GM21529 (cell line): ENCODE data around the gene RRP8.

ENCODE experiments used
- ATAC-seq: cut with Tn5 transposase; IDR thresholded peaks from one replicate; pipeline ENCODE4 v1.9.1; 2021; ENCODE audit not compliant: unreplicated experiment

Gene RRP8

DNA sequence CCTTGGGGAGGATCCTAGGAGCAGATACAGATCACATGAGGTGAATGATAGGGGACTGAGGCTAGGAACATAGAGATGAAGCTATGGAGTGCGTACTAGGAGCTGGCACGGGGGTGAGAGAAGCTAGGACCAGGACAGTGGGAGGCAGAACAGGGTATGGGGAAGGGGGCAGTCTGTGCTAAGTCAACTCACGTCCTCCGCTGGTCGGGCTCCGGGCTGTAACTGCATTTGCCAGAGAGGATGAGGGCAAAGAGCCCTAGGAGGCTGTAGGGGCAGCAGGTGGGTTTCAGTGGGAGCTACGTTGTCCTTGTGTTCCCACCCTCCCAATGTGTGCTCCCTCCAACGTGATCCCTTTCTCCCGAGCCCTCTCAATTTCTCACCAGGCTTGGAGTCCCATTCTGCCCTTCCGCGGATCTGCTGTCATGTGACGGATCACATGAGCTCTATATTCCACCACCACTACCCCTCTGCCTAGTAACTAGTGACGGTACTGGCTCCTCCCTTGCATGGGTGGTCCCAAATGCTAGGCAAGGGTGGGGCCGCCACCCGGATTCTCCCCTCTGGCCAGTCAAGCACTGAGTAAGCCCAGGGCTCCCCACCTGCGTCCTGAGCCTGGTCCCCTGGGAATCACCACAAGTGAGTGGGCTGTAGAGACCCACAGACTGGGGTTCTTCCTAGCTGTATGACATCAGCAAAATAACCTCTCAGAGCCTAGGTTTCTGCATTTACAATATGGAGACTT, 15.8 kb upstream of the RRP8 start, which contains the start of gene TPP1:
TSS of gene TPP1 (minus strand) at position 419 of the 742 bp plus-strand sequence. CDS start at position 397, 22 bp downstream.
- peak; percentile 99 for ATAC-seq

DNA sequence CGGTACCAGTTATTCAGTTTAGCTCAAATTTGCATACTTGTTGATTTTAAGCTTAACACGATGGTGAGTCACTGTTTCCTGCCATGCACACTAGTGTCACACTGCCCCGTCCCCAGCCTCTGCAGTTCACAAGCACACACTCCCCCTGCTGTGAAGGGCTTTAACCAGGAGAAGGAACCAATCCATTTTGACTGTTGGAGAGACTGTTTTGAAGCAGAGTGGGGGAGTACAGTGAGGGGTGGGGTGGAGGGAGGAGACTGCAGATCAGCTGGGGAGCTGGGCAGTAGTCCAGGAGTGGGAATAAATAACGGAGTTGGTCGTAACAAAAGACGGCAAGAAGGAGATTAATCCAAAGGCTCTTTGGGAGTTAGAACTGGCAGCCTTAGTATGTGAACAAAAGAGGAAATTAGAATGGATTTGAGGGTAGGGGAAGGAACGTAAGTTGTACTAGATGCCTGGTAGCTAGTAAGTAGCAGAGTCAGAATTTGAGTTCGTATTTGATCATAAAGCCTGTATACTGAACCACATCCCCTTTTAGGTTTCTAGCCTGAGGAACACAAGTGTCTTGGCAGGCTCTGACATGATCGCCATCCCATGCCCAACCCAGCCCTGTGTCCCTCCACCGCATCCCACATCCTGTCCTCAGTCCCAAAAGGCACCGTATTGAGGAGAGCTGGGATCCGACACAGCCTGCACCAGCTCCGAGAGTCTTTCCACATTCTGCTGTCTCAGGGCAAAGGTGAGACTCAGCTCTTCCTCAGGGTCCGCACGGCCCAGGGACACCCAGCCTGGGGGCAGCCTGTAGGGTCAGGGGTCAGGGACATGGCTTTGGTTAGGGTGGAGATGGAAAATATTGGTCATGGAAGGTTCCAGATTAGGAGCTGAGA, 14.9 kb upstream of the RRP8 start:
- no peak for ATAC-seq

DNA sequence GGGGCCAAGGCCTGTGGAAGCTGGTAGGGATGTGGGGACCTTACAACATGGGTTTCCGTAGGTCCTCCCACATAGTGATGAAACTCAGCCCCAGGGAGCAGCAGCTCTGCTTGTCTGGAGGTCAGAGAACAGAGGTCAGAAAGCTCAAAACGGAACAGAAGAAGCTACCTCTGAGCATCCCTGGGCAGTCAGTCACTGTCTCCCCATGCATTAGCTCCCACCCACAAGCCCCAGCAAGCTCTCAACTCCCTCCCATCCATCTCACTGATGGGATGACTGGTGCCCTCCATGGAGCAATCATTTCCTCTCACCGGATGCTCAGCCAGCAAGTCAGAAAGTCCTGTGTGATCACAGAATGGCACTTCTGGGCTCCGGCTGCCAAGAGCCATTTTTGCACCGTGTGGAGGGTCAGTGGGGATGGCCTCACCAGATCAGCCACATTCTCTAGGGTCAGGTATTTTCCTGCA, 13.9 kb upstream of the RRP8 start:
- no peak for ATAC-seq

DNA sequence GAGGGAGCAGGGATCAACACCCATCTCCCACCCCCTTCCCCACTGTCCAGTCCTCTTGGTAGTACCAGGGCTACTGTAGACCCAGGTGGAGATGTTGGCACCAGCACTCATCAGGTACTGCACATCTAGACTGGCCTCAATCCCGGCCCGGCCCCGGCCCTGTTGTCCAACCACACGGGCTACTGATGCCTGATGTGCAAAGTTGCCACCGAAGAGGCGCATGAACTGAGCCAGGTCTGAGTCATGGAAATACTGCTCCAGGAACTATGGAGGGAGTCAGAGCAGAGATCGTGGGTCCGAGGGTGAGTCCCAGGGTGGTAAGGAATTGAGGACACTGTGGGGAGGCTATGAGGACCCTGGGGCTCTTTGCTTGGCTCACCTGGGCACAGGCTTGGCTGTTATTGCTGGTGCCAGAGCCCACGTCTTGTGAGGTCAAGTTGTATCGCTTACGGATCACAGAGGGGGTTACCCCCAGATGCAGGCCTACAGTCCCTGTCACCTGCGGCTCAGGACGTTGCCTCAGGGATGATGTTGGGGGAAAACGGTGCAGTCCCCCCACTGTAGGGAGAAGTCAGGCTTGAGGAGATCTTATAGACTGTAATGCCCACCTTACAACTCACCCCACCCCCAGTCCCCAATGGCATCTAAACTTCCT, 13.3 kb upstream of the RRP8 start:
- no peak for ATAC-seq

DNA sequence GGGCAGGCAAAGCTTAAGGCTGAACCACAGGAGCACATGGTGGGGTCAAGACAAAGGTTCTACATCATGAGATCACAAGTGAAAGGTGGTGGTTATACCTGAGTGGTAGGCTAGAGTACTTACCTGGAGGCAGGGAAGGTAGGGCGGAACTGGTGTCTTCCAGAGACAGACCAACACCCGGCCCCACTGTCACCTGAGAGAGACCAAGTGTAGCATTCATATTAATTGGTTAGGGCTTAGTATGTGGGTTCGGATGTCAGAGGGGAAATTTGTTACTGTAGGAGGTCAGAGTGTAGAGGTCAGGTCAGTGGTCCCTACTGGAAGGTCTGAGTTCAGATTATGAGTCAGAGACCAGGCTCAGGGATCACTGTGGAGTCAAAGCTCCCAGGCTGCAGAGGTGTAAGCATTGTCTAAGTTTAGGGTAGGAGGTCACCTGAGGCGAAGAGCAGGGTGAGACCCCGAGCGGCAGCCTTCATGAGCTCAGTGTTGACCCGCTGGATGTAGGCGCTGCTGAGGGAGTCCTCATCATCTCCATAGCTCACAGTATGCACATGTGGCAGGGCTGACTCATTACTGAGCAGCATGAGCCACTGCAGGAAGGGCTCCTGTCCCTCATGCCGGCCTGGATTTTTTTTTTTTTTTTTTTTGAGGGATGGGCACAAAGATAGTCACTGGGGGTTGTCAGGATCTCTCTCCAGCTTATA, 12.6 kb upstream of the RRP8 start:
- ATAC-seq: no peak

DNA sequence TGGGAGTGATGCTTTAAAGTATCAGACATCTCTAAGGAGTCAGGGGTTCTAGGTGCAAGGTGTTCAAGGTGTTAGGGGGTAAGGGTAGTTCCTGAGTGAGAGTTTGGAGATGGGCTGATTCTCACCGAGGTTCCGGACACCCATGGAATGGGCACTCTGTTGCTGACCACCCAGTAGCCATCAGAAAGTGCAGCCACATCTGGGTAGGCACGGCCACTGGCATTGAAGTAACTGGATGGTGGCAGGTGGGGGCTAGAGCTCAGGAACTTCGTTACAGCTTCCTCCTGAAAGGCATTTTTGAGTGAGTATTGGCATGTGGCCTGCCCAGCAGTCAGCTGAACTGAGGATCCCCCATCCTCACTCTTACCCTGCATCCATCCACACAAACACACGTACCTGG, 11.6 kb upstream of the RRP8 start:
- no peak for ATAC-seq

DNA sequence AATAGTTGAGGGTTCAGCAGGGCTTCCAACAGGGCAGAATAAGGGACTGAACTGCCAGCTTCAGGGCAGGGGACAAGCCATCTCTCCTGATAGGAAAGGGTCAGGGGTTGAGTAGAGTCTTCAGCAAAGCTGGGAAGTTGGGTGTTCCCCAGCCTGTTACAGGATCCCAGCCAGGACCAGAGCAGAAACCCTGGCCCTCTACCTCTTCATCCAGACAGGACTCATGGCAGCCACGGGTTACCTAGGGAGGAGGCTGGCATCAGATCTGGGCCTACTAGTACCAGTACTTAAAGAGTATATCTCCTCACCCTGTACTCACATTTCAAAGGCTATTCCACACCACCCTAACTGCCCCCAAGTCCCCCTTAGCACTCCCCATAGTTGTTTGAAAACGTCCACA, 11.0 kb upstream of the RRP8 start:
- ATAC-seq: no peak

DNA sequence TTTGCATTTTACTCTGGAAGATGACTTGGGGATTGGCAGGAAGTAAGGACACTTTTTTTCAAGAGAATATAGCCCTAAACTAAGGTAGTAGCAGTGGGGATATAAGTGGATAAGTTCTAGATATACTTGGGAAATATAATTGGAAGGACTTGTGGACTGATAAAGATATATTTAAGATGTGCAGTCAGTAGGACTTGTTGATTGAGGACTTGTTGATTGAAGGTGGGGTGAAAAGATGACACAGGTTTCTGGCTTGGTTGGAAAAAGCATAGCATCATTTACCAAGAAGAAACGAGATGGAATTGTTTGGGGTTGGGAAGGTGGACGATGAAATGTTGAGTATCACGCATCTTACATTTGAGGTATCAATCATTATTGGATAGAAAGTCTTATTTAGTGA, 10.1 kb upstream of the RRP8 start:
- no peak for ATAC-seq

DNA sequence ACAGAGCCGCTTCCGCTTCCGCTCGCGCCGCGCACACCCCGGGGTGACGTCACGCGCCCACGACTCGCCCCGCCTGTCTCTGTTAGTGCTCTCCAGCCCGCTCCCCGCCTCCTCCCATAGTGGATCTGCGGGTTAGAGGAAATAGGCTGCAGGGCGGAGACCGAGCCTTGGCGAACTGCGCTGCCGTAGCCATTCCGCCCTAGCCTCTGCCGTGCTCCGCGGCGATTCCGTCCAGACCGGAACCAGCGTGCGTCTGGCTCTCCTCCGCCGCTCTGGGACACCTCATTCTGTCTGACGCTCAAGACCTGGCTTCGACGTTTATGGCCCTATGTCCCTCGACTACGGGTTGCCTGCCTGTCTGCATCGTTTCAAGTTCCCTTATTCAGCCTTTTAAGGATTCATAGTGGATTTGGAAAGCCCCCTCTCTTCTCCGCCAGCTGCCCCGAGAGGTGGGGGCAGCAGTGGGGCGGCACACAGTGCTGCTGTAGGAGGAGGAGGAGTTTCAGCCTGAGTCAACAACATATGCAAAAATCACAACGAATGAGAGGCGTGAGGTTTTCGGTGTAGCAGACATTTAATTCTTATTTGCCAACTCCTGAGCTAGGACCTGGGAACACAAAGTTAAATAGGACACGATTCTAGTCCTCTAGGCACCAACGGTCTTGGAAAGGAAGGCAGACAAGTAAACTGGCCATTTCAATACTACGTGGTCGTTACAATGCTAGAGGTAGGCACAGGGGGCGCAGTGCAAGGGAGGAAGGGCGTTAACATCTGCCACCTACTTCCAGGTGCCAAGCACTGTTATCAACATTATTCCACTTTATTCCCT, 9.0 kb upstream of the RRP8 start, which contains the start of gene TAF10:
TSS of gene TAF10 (minus strand) at position 4 of the 829 bp plus-strand sequence. CDS start 27 bp downstream, outside the sequence.
- ATAC-seq: peak; percentile 89

DNA sequence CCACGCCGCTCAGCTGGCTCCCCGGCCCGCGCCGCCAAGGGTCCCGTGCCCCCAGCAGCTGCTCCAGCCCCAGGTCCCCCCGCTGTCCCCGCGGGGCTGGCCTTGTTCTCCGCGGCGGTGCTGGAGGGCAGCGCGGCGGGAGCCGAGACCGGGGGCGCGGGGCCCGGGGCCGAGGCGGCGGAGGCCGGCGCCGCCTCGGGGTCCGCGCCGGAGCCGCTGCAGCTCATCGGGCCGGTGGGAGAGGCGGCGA, 8.5 kb upstream of the RRP8 start:
- ATAC-seq: peak; percentile 3

DNA sequence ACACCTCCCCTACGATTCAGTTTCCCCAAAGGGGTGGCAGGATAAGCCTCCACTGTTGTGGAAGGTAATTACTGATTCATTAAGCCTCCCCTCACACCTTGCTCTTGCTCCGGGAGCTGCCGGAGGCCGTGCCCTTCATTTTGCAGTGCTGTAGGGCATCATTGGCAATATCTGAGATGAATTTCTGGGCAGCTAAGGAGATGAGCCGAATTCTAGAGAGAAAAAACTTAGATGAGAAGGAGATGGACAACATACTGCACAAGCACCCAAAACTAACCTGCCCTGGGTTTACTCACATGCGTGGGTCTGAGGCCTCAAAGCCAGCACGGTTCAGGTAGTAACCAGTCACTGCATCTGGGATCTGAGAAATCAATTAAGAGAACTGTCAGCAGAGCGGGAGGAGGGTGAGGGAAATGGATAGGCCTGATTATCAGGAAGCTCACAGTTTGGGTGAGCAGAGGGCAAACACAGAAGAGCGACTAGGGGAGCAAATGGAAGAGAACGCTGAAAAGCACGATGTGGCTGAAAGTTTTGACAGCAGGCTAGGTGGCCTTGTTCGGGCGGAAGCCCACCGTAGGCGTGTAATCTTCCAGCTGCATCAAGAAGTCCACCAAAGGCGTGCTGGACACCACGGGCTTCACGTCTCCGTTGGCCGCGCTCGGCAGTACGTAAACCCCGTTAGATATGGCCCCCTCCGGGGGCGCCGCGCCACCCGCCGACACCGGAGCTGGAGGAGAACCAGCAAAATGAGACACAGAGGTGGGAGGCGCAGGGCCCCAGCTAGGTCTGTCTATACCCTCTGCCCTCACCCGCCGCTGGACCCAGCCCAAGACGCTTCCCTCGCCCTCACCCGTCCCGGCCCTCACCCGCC, 7.9 kb upstream of the RRP8 start:
- ATAC-seq: peak; percentile 1

DNA sequence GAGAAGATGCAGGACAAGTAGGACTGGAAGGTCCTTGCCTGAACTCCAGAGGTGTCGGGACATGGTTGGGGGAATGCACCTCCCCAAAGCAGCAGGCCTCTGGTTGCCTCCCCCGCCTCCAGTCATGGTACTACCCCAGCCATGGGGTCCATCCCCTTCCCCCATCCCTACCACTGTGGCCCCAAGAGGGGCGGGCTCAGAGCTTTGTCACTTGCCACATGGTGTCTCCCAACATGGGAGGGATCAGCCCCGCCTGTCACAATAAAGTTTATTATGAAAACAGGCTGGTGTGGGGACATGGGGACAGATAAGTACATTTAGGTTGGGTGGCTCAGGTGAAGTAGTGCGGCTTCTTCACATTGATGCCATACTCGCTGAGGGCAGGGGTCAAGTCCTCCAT, 7.2 kb upstream of the RRP8 start:
- no peak for ATAC-seq

DNA sequence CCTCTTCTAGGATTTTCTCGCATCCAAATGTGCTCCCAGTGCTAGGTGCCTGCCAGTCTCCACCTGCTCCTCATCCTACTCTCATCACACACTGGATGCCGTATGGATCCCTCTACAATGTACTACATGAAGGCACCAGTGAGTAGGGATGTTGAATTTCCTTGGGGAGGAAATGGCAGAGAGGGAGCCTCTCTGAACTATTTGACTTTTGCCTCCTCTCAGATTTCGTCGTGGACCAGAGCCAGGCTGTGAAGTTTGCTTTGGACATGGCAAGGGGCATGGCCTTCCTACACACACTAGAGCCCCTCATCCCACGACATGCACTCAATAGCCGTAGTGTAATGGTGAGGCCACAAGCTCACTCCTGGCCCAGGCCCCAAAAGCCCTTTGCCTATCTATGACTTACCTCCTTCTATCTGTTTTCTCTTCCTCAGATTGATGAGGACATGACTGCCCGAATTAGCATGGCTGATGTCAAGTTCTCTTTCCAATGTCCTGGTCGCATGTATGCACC, 6.1 kb upstream of the RRP8 start:
- ATAC-seq: no peak

DNA sequence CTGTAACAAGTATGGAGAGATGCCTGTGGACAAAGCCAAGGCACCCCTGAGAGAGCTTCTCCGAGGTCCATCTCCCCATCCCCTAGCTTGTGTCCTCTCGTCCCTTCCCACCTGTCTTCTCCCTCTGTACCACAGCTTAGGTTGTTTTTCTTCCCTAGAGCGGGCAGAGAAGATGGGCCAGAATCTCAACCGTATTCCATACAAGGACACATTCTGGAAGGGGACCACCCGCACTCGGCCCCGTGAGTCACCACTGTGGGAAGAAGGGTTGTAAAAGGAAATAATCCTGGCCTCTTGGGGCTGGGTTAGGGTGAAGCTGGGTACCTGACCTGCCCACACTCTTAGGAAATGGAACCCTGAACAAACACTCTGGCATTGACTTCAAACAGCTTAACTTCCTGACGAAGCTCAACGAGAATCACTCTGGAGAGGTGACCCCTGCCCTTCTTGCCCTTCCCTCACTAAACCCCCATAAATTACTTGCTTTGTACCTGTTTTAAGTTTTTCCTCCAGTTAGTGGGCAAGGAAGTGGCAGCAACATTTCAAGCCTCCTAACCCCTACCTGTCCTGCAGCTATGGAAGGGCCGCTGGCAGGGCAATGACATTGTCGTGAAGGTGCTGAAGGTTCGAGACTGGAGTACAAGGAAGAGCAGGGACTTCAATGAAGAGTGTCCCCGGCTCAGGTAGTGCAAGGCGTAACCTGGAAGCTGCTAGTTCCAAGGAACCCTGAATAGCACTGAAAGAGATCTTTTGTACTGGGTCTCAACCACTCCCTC, 5.5 kb upstream of the RRP8 start:
- ATAC-seq: no peak

DNA sequence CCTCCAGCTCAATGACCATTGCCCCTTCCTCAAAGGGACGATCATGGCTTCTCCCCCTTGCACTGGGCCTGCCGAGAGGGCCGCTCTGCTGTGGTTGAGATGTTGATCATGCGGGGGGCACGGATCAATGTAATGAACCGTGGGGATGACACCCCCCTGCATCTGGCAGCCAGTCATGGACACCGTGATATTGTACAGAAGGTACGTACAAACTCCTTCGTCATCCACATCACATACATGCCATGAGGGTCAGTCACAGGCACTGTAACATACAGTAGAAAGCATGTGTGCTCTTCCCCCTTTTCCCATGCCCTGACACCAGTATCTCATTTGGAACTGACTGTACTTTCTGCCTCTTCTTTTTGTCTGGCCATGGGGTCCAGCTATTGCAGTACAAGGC, 4.6 kb upstream of the RRP8 start:
- no peak for ATAC-seq

DNA sequence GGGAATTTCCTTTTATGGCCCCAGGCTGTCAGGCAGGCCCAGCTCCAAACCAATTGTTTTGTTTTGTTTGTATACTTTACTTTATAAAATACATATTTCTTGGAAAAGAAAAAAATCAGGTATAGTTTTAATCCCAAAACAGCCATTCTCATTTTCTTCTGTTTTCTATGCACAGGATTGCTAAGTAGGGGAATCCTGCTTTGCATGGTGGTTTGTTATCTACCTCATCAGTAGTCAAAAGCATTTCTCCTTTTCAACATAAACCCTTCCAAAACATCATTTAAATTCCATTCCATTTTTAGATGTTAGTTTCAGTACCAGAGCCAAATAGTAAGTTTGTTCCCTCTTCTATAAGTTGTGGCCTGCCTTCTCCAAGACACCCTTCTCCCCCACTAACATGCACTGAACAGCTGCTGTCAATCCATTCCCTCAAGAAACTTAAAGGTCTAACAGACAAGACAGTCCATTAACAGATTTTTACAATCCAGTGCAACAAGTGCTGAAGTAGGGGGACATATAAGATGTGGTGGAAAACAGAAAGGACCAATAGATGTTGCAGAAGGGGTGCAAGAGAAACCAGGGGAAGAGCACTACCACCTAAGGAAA, 3.9 kb upstream of the RRP8 start:
- no peak for ATAC-seq

DNA sequence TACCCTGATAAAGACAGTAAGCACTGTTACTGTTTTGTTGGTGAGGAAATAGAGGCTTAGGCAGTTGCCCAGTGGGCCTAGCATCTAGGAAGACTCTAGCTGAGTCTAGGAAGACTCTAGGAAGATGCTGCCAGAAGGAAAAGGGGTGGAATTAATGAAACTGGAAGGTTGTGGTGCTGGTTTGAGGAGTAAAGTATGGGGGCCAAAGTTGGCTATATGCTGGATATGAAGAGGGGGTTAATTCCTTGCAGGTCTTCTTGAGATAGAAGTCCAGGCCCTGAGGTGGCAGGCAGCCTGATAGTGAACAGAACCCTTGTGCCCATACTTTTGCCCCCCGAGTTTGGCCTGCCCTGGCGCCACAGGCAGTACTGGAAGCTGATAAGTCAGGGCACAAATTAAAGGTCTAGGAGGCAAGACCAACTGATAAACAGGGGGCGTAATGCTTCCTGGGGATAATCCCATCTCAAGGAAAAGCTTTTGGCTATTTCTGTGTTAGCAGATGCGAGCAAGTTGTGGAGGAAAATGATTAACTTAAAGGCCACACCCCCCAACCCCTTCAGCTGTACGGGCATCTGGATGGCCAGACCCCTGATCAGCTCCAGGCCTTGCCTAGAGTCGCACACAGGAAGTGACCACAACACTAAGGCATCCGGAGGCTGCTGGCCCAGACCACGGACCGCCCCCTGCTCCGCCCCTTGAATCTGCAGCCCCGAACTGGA, 3.2 kb upstream of the RRP8 start:
- ATAC-seq: peak; percentile 44
